ENCODE results near the gene SPTLC1. TPM values are rescaled to one million over a fixed set of nuclear protein-coding genes. Genes with fewer than 3 reads are reported as not detected.
"Not testable (repeated sequence)": the region's sequence is repeated elsewhere in the genome, so short reads cannot be mapped to it uniquely, and the experiment has no call there.

SPTLC1 gene
- polyA plus RNA-seq, 1 donor (not counting 4 experiments of a cell fraction or from before 2014, with no cell fraction given): 123 TPM

GRCh38 chr9:92108122-92108521 is 7.1 kb downstream of the SPTLC1 start:
- Histone ChIP-seq H3K4me2 (ENCODE audit: control insufficient read depth, extremely low read depth, insufficient read depth, low read depth, low read length) (no peak overlapping the region), H4K20me1 (ENCODE audit: control insufficient read depth, extremely low read depth, insufficient read depth, low read length) (no peaks in the 10 kb centered on the region), H3K27ac (ENCODE audit: control insufficient read depth, insufficient read depth, low read length) (no peak overlapping the region), H3K9me3 (ENCODE audit: control insufficient read depth, low read depth, low read length) (no peaks in the 10 kb centered on the region), H3K27me3 (ENCODE audit: control insufficient read depth, extremely low read depth, insufficient read depth, low read length) (no peaks in the 10 kb centered on the region), H3K9ac (ENCODE audit: control insufficient read depth, extremely low read depth, insufficient read depth, low read length) (no peak overlapping the region), H2AFZ (ENCODE audit: control insufficient read depth, low read length) (no peak overlapping the region), H3K36me3 (ENCODE audit: control insufficient read depth in 2 of 2, extremely low read depth in 1 of 2, insufficient read depth in 2 of 2, low read length in 2 of 2) (peaks cover under 1 to 1% of the 10 kb centered on the region in 2 experiments), H3K4me3 (ENCODE audit: control insufficient read depth in 2 of 3, extremely low read depth in 1 of 3, insufficient read depth in 2 of 3, low read depth in 1 of 3, low read length in 3 of 3) (no peak overlapping the region), H3K4me1 (ENCODE audit: control insufficient read depth, extremely low read depth, insufficient read depth, low read length) (no peaks in the 10 kb centered on the region), H3K9me1 (ENCODE audit: control insufficient read depth, extremely low read depth, insufficient read depth, low read length) (no peaks in the 10 kb centered on the region), H3K79me2 (ENCODE audit: control insufficient read depth, insufficient read depth, low read length) (peaks cover 39% of the 10 kb centered on the region)
- dilution Hi-C loops (cut with MboI; ENCODE audit: extremely low pct_ligation_motif_present, low sequenced_read_pairs): no loop called here
- no peak for FAIRE-seq
- no peak for DNase-seq (ENCODE audit: low read depth, low spot score)
- no peak for TF ChIP-seq EZH2 (IDR thresholded peaks at IDR 0.05; ENCODE audit: low read length)
- no peak for TF ChIP-seq CTCF (optimal IDR thresholded peaks at IDR 0.05 in 1 of 3, IDR thresholded peaks at IDR 0.05 in 1 of 3, conservative IDR thresholded peaks at IDR 0.05 in 1 of 3; ENCODE audit: extremely low read depth in 1 of 3, insufficient read depth in 2 of 3, low read length in 3 of 3)

- FAIRE-seq; DNase-seq (ENCODE audit: low read depth, low spot score): not testable (repeated sequence)
Measured at GRCh38 chr9:92105446-92106225, 9.6 kb downstream of the SPTLC1 start.

GRCh38 chr9:92103601-92104000 is 11.6 kb downstream of the SPTLC1 start:
- H3K9me3 ChIP-seq (ENCODE audit: control insufficient read depth, low read depth, low read length); H2AFZ ChIP-seq (ENCODE audit: control insufficient read depth, low read length); H3K27ac ChIP-seq (ENCODE audit: control insufficient read depth, insufficient read depth, low read length); H3K27me3 ChIP-seq (ENCODE audit: control insufficient read depth, extremely low read depth, insufficient read depth, low read length); H3K4me3 ChIP-seq (ENCODE audit: control insufficient read depth in 2 of 3, extremely low read depth in 1 of 3, insufficient read depth in 2 of 3, low read depth in 1 of 3, low read length in 3 of 3); H3K4me2 ChIP-seq (ENCODE audit: control insufficient read depth, extremely low read depth, insufficient read depth, low read depth, low read length); DNase-seq (ENCODE audit: low read depth, low spot score); H3K36me3 ChIP-seq (ENCODE audit: control insufficient read depth in 2 of 2, extremely low read depth in 1 of 2, insufficient read depth in 2 of 2, low read length in 2 of 2); H3K9me1 ChIP-seq (ENCODE audit: control insufficient read depth, extremely low read depth, insufficient read depth, low read length); dilution Hi-C loops (cut with MboI; ENCODE audit: extremely low pct_ligation_motif_present, low sequenced_read_pairs); FAIRE-seq; H3K9ac ChIP-seq (ENCODE audit: control insufficient read depth, extremely low read depth, insufficient read depth, low read length); H4K20me1 ChIP-seq (ENCODE audit: control insufficient read depth, extremely low read depth, insufficient read depth, low read length): not testable (repeated sequence)
- H3K4me1 ChIP-seq (ENCODE audit: control insufficient read depth, extremely low read depth, insufficient read depth, low read length): peaks cover 23% of the 10 kb centered on the region
- H3K79me2 ChIP-seq (ENCODE audit: control insufficient read depth, insufficient read depth, low read length): peaks cover 16% of the 10 kb centered on the region

More at GRCh38 chr9:92105446-92106225, 9.6 kb downstream of the SPTLC1 start:
- H2AFZ ChIP-seq (ENCODE audit: control insufficient read depth, low read length); H3K27ac ChIP-seq (ENCODE audit: control insufficient read depth, insufficient read depth, low read length); H3K36me3 ChIP-seq (ENCODE audit: control insufficient read depth in 2 of 2, extremely low read depth in 1 of 2, insufficient read depth in 2 of 2, low read length in 2 of 2); H3K9me1 ChIP-seq (ENCODE audit: control insufficient read depth, extremely low read depth, insufficient read depth, low read length); dilution Hi-C loops (cut with MboI; ENCODE audit: extremely low pct_ligation_motif_present, low sequenced_read_pairs); H3K27me3 ChIP-seq (ENCODE audit: control insufficient read depth, extremely low read depth, insufficient read depth, low read length); H3K4me1 ChIP-seq (ENCODE audit: control insufficient read depth, extremely low read depth, insufficient read depth, low read length); H3K9ac ChIP-seq (ENCODE audit: control insufficient read depth, extremely low read depth, insufficient read depth, low read length); H4K20me1 ChIP-seq (ENCODE audit: control insufficient read depth, extremely low read depth, insufficient read depth, low read length); H3K9me3 ChIP-seq (ENCODE audit: control insufficient read depth, low read depth, low read length); H3K4me3 ChIP-seq (ENCODE audit: control insufficient read depth in 2 of 3, extremely low read depth in 1 of 3, insufficient read depth in 2 of 3, low read depth in 1 of 3, low read length in 3 of 3); H3K4me2 ChIP-seq (ENCODE audit: control insufficient read depth, extremely low read depth, insufficient read depth, low read depth, low read length): not testable (repeated sequence)
- H3K79me2 ChIP-seq (ENCODE audit: control insufficient read depth, insufficient read depth, low read length): peaks cover 17% of the 10 kb centered on the region
